Endothelial cell of umbilical vein (primary cell): ENCODE results near the gene TPRKB. TPM values are rescaled to one million over a fixed set of nuclear protein-coding genes. Genes with fewer than 3 reads are reported as not detected.

Source experiments
- BruUV-seq: library from RNA; stranded (reverse); fragments of 400-500 nt; replicated peaks from 2 replicates; lab custom pipeline; 2021; lab: Mats Ljungman, UMichigan
- CTCF ChIA-PET: fragments of 300-600, 350-600 bp; sonication (Branson Sonifier 250); formaldehyde crosslinking; loops from one replicate; lab custom pipeline; 2021; ENCODE audit warnings: antibody characterized with exemption, inconsistent platforms; lab: Charles Lee
- POLR2A ChIA-PET: fragments of 300-600, 350-600 bp; sonication (Branson Sonifier 250); formaldehyde crosslinking; loops from one replicate; lab custom pipeline; 2021; ENCODE audit warnings: antibody characterized with exemption, inconsistent platforms; lab: Charles Lee
- DNase-seq: peaks from one replicate; pipeline ENCODE4 v3.0.0-alpha.2; 2011; ENCODE audit warnings: low read depth, low spot score
- FAIRE-seq: peaks from 2 replicates; lab custom pipeline; 2011; peaks lifted over from hg19 to GRCh38; lab: Jason Lieb, UNC
- H2AFZ ChIP-seq: 2 replicates; pipeline ENCODE4 v1.6.0; 2012; ENCODE audit warnings: low read depth, low read length, control low read depth, inconsistent platforms
- H3K27ac ChIP-seq: 2 replicates; pipeline ENCODE4 v1.5.1; 2011; ENCODE audit warnings: low read depth, mild to moderate bottlenecking, control low read depth, low read length, moderate library complexity; ENCODE audit not compliant: insufficient read depth
- H3K27me3 ChIP-seq, 2 experiments: 2 replicates each; pipeline versions ENCODE4 v1.6.0 to v1.6.1; 2011; ENCODE audit warnings: low read length in 2 of 2, mixed read lengths in 1 of 2; ENCODE audit not compliant: control insufficient read depth in 2 of 2, insufficient read depth in 2 of 2
- H3K36me3 ChIP-seq, 2 experiments: 2 replicates in 1 of 2; 3 replicates in 1 of 2; pipeline ENCODE4 v1.5.1; 2011; ENCODE audit warnings: low read length in 2 of 2, mild to moderate bottlenecking in 1 of 2, moderate library complexity in 1 of 2; ENCODE audit not compliant: control insufficient read depth in 2 of 2, insufficient read depth in 2 of 2; ENCODE audit errors: extremely low read depth in 1 of 2
- H3K4me1 ChIP-seq: 3 replicates; pipeline ENCODE4 v1.5.1; 2011; ENCODE audit warnings: mild to moderate bottlenecking, low read length; ENCODE audit not compliant: control insufficient read depth, insufficient read depth; ENCODE audit errors: extremely low read depth
- H3K4me2 ChIP-seq: 2 replicates; pipeline ENCODE4 v1.6.1; 2011; ENCODE audit warnings: low read length, control low read depth, mixed read lengths; ENCODE audit not compliant: insufficient read depth
- H3K4me3 ChIP-seq, 3 experiments: fragments of 200-600 bp in 1 of 3; sonication (generic), shearing (Covaris generic) in 1 of 3; replicated peaks in 1 of 3; 2 replicates each; pipeline ENCODE4 v1.5.1; 2011 to 2016; ENCODE audit warnings: control low read depth in 3 of 3, low read length in 3 of 3, mild to moderate bottlenecking in 2 of 3, inconsistent platforms in 1 of 3, low read depth in 1 of 3, moderate library complexity in 1 of 3; ENCODE audit not compliant: insufficient read depth in 1 of 3
- H3K79me2 ChIP-seq: 2 replicates; pipeline ENCODE4 v1.6.0; 2012; ENCODE audit warnings: low read length, inconsistent platforms; ENCODE audit not compliant: control insufficient read depth, insufficient read depth
- H3K9ac ChIP-seq: replicated peaks from 2 replicates; pipeline ENCODE3; 2011; ENCODE audit warnings: low read length, control low read depth; ENCODE audit not compliant: insufficient read depth; ENCODE audit errors: extremely low read depth
- H3K9me1 ChIP-seq: replicated peaks from 3 replicates; pipeline ENCODE4 v1.6.0; 2011; ENCODE audit warnings: mild to moderate bottlenecking, low read length; ENCODE audit not compliant: control insufficient read depth, insufficient read depth; ENCODE audit errors: extremely low read depth
- H3K9me3 ChIP-seq: replicated peaks from 2 replicates; pipeline ENCODE4 v1.5.1; 2012; ENCODE audit warnings: low read length, inconsistent platforms; ENCODE audit not compliant: control insufficient read depth, insufficient read depth
- H4K20me1 ChIP-seq: replicated peaks from 2 replicates; pipeline ENCODE3; 2011; ENCODE audit warnings: mild to moderate bottlenecking, low read length; ENCODE audit not compliant: control insufficient read depth, insufficient read depth; ENCODE audit errors: extremely low read depth
- CTCF ChIP-seq, 2 donors: IDR thresholded peaks; 1 replicate in 1 of 2; 2 replicates in 1 of 2; pipeline ENCODE4 v1.5.1; 2011; ENCODE audit warnings: low read length in 2 of 2, mild to moderate bottlenecking in 2 of 2, moderate library complexity in 2 of 2, control low read depth in 1 of 2, inconsistent platforms in 1 of 2, low read depth in 1 of 2; ENCODE audit not compliant: insufficient read depth in 1 of 2; ENCODE audit errors: extremely low read depth in 1 of 2
- EZH2 ChIP-seq: IDR thresholded peaks from 2 replicates; pipeline ENCODE4 v1.6.1; 2012; ENCODE audit warnings: borderline replicate concordance, low read depth, mild to moderate bottlenecking, moderate library complexity, low read length, inconsistent platforms; ENCODE audit not compliant: severe bottlenecking
- FOS ChIP-seq: IDR thresholded peaks from 2 replicates; pipeline ENCODE4 v1.6.1; 2011; ENCODE audit warnings: mild to moderate bottlenecking, low read length, moderate library complexity, borderline replicate concordance; ENCODE audit not compliant: insufficient read depth
- GATA2 ChIP-seq: IDR thresholded peaks from 2 replicates; pipeline ENCODE4 v1.7.0; 2011; ENCODE audit warnings: low read depth, mild to moderate bottlenecking, moderate library complexity, mixed read lengths, low read length; ENCODE audit not compliant: insufficient read length, insufficient read depth
- JUN ChIP-seq: IDR thresholded peaks from 2 replicates; pipeline ENCODE4 v1.6.1; 2011; ENCODE audit warnings: borderline replicate concordance, low read depth; ENCODE audit not compliant: insufficient read length, insufficient read depth
- MAX ChIP-seq: IDR thresholded peaks from 2 replicates; pipeline ENCODE4 v1.6.1; 2011; ENCODE audit not compliant: insufficient read depth, insufficient read length
- MYC ChIP-seq: IDR thresholded peaks from one replicate; pipeline ENCODE4 v1.6.1; 2011; ENCODE audit warnings: mild to moderate bottlenecking, low read depth, low read length
- POLR2A ChIP-seq: IDR thresholded peaks from 2 replicates; pipeline ENCODE4 v1.6.1; 2012; ENCODE audit warnings: low read depth, mild to moderate bottlenecking, control low read depth, low read length
- POLR2AphosphoS5 ChIP-seq: IDR thresholded peaks from 2 replicates; pipeline ENCODE4 v1.6.1; 2012; ENCODE audit warnings: low read depth, mild to moderate bottlenecking, control low read depth, low read length, moderate library complexity; ENCODE audit not compliant: insufficient read depth
- dilution Hi-C: fragments of 300-500 bp; cut with MboI; formaldehyde crosslinking; loops from one replicate; pipeline ENCODE4 v1.15.0; 2019; ENCODE audit warnings: low sequenced_read_pairs; ENCODE audit not compliant: extremely low pct_ligation_motif_present
- intact Hi-C: fragments of 100-400 bp; cut with micrococcal nuclease; formaldehyde crosslinking; loops from one replicate; pipeline ENCODE4 v1.10.0; 2022
- polyA plus RNA-seq, 4 experiments: library from polyadenylated mRNA; depleted of rRNA in 3 of 4; stranded (reverse) in 3 of 4; unstranded in 1 of 4; fragments of >200 nt; gene quantifications; 2 replicates each; pipeline versions ENCODE4 v1.2.1 to v1.2.3, GENCODE V29; 2011 to 2012; ENCODE audit warnings: missing spikeins in 1 of 4
- total RNA-seq: library from RNA; stranded (reverse); gene quantifications from 2 replicates; pipeline ENCODE4 v1.2.3, GENCODE V29; 2021

TPRKB gene
- total and polyA plus RNA-seq, 2 donors (not counting 3 experiments of a cell fraction or from before 2014, with no cell fraction given), result 27.1 to 36.1 TPM

- no peak overlapping the region for H3K9ac ChIP-seq
- POLR2A ChIA-PET, result no interaction called here
- no peak overlapping the region for H3K4me2 ChIP-seq
- peaks cover 0 to 30% of the 10 kb centered on the region in 2 experiments for H3K27me3 ChIP-seq
- DNase-seq (peak; percentile 36), FAIRE-seq (peak; percentile 35)
- dilution Hi-C loops (no loop called here), intact Hi-C loops (no loop called here)
- H3K9me3 ChIP-seq, result no peaks in the 10 kb centered on the region
- CTCF ChIA-PET, result interaction anchor here (1.0 to 1.2 kb wide), 3 partner anchors 19 to 37 kb away, joined by 3 read pairs; partner anchors contain the start of gene TPRKB
- no peak for TF ChIP-seq CTCF (IDR thresholded peaks at IDR 0.05; ENCODE audit: extremely low read depth in 1 of 2, insufficient read depth in 1 of 2, low read depth in 1 of 2, low read length in 2 of 2)
- TF ChIP-seq MAX, result no peak
- no peak for TF ChIP-seq GATA2
- no peak for TF ChIP-seq EZH2
- no peak for TF ChIP-seq JUN
- no peak for TF ChIP-seq POLR2AphosphoS5
- TF ChIP-seq MYC, result no peak
- TF ChIP-seq POLR2A, result no peak
- TF ChIP-seq FOS, result no peak
- no peak overlapping the region for H3K4me3 ChIP-seq
- no peak overlapping the region for H3K27ac ChIP-seq
- H3K36me3 ChIP-seq, result no peaks in the 10 kb centered on the region
- H3K4me1 ChIP-seq, result peaks cover 5% of the 10 kb centered on the region
- no peaks in the 10 kb centered on the region for H3K9me1 ChIP-seq
- no TSS peak for BruUV-seq
- H4K20me1 ChIP-seq, result no peaks in the 10 kb centered on the region
- no peaks in the 10 kb centered on the region for H3K79me2 ChIP-seq
- H2AFZ ChIP-seq, result no peak overlapping the region
Measured at GRCh38 chr2:73700131-73700611, 37.0 kb downstream of the TPRKB start.
